GM12872 (cell line): Measurements from ENCODE around the gene DST.

Source experiments
- CTCF ChIP-seq: IDR thresholded peaks from 3 replicates; pipeline ENCODE4 v1.5.1; 2011; ENCODE audit warnings: low read depth, mild to moderate bottlenecking, low read length, moderate library complexity; ENCODE audit not compliant: insufficient read depth

DST gene

GRCh38 chr6:56677559-56677958, 34.9 kb upstream of the DST start:
- no peak for TF ChIP-seq CTCF

GRCh38 chr6:56671651-56672461, 29.2 kb upstream of the DST start:
- TF ChIP-seq CTCF = no peak

- no peak for TF ChIP-seq CTCF
These were observed 28.5 kb upstream of the DST start for GRCh38 chr6:56671160-56671559.

GRCh38 chr6:56669041-56669440, 26.4 kb upstream of the DST start:
- no peak for TF ChIP-seq CTCF

GRCh38 chr6:56668158-56668557, 25.5 kb upstream of the DST start:
- no peak for TF ChIP-seq CTCF

GRCh38 chr6:56667336-56667735, 24.6 kb upstream of the DST start:
- TF ChIP-seq CTCF = no peak

GRCh38 chr6:56664029-56664428, 21.3 kb upstream of the DST start:
- no peak for TF ChIP-seq CTCF

- TF ChIP-seq CTCF = no peak
These were observed 20.7 kb upstream of the DST start for GRCh38 chr6:56663344-56663743.
